ENCODE data around the gene SNAPIN. TPM values are rescaled to one million over a fixed set of nuclear protein-coding genes. Genes with fewer than 3 reads are reported as not detected.
A peak's percentile ranks its signal among the peaks of the same experiment; 100 is the strongest.

Gene SNAPIN
- total RNA-seq, 1 donor from 2014 or later, result 40.3 TPM

DNA sequence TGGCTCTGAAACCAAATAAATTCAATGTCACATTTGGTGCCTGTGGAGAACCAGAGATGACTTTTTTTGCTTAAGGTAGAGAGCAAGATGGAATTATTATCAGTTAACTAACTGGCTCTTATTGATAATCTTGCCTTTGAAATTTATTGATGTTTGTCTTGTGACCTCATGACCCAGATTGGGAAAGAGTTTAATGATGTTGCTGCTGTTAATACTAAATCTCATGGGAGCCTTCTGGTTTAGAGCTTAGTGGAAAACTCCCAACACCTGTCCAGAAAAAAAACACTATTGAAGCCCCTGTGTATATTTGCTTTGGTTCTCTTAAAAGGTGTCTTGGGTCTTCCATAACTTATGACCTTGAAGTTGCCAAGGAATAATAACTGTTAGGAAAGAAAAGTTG lies 14.7 kb upstream of the SNAPIN start:
- TF ChIP-seq CTCF (conservative IDR thresholded peaks at IDR 0.05), result no peak
- Mint-ChIP-seq H3K27me3 (no peaks in the 10 kb centered on the region), H3K27ac (no peak overlapping the region), H3K36me3 (peaks cover 44% of the 10 kb centered on the region), H3K9me3 (no peaks in the 10 kb centered on the region), H3K4me3 (no peak overlapping the region), H3K4me1 (ENCODE audit: unreplicated experiment) (no peaks in the 10 kb centered on the region)
- DNase-seq (ENCODE audit: extremely low spot score, unreplicated experiment), result no peak

DNA sequence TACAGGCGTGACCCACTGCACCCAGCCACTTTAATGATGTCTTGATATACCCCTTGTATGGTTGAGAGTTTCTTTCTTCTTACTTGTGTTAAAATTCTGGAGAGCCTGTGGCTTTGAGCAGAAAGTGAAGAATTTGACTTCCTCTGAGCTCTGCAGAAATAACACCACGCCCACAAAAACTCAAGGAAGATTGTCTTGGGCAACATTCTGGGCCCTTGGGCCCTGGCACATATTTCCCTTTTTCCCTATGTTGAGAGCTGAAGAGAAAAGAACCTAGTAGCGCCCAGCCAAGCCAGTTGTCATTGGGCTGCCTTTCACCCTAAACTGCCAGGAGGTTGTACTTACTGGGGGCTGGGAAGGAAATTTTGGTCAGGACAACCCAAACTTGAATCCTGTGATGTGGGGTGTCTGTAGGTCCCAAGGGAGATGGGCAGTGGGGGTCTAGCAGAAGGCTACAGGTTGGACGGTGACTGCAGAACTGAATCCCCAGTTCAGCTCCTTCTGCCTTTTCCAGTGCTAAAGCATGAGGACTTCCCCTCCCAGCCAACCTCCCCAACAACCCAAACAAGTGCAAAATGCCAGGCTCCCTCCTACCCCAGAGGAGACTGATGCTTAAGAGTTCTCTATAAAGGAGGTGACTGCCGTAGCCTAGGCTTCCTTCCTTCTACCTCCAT lies 11.7 kb upstream of the SNAPIN start:
- H3K4me3 Mint-ChIP-seq, result no peak overlapping the region
- H3K4me1 Mint-ChIP-seq (ENCODE audit: unreplicated experiment), result no peaks in the 10 kb centered on the region
- no peaks in the 10 kb centered on the region for H3K9me3 Mint-ChIP-seq
- peaks cover 36% of the 10 kb centered on the region for H3K36me3 Mint-ChIP-seq
- no peak overlapping the region for H3K27ac Mint-ChIP-seq
- TF ChIP-seq CTCF (conservative IDR thresholded peaks at IDR 0.05), result no peak
- H3K27me3 Mint-ChIP-seq, result no peaks in the 10 kb centered on the region
- no peak for DNase-seq (ENCODE audit: extremely low spot score, unreplicated experiment)

- peaks cover 32% of the 10 kb centered on the region for H3K36me3 Mint-ChIP-seq
- H3K9me3 Mint-ChIP-seq, result no peaks in the 10 kb centered on the region
- H3K27ac Mint-ChIP-seq, result peak overlapping the region; percentile 52
- H3K4me3 Mint-ChIP-seq, result peak overlapping the region; percentile 23
- TF ChIP-seq CTCF (conservative IDR thresholded peaks at IDR 0.05), result no peak
- no peak for DNase-seq (ENCODE audit: extremely low spot score, unreplicated experiment)
- H3K4me1 Mint-ChIP-seq (ENCODE audit: unreplicated experiment), result no peaks in the 10 kb centered on the region
- no peaks in the 10 kb centered on the region for H3K27me3 Mint-ChIP-seq
Measured at GRCh38 chr1:153647346-153647714, 11.2 kb upstream of the SNAPIN start.

- no peak for DNase-seq (ENCODE audit: extremely low spot score, unreplicated experiment)
- no peaks in the 10 kb centered on the region for H3K27me3 Mint-ChIP-seq
- H3K4me1 Mint-ChIP-seq (ENCODE audit: unreplicated experiment), result no peaks in the 10 kb centered on the region
- no peak for TF ChIP-seq CTCF (conservative IDR thresholded peaks at IDR 0.05)
- no peak overlapping the region for H3K4me3 Mint-ChIP-seq
- peaks cover 29% of the 10 kb centered on the region for H3K36me3 Mint-ChIP-seq
- H3K27ac Mint-ChIP-seq, result no peak overlapping the region
- no peaks in the 10 kb centered on the region for H3K9me3 Mint-ChIP-seq
Measured at GRCh38 chr1:153648000-153648643, 10.4 kb upstream of the SNAPIN start.

DNA sequence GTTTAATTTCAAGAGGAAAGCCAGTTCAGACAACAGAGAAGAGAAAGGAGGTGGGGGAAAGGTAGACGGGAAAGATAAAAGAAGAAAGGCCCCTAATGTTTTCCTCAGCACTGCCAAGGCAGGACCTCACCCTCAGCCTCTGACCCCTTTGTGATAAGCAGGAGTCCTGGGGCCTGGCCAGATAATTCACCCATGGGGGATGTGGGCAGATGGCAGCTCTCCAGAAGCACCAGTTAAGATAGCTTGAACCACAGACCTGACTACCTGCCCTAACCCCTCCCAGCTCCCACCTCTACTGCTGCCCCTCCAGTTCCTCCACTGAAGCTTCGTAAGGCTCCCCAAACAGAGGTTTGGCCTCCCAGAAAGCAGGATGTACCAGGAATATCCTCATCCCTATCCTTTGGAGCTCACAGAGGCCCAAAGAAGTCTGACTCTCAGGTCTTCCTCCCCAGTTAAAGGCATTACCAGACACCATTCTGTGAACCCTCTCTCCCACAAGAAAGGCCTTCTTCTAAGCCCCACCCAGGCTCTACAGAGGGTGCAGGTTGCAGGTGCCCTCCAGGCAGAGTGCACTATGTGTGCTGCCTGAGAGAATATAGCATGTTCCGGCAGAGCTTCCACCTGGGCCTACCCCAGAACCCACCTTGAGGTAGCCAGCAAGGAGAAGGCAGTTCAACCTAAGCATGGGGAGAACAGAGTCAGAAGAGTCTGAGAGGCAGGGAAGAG lies 9.2 kb upstream of the SNAPIN start:
- peaks cover 4% of the 10 kb centered on the region for H3K4me1 Mint-ChIP-seq (ENCODE audit: unreplicated experiment)
- no peak for DNase-seq (ENCODE audit: extremely low spot score, unreplicated experiment)
- H3K9me3 Mint-ChIP-seq, result peaks cover 4% of the 10 kb centered on the region
- H3K4me3 Mint-ChIP-seq, result no peak overlapping the region
- no peak overlapping the region for H3K27ac Mint-ChIP-seq
- no peaks in the 10 kb centered on the region for H3K27me3 Mint-ChIP-seq
- H3K36me3 Mint-ChIP-seq, result peaks cover 19% of the 10 kb centered on the region
- TF ChIP-seq CTCF (conservative IDR thresholded peaks at IDR 0.05), result no peak

All from type B pancreatic cell (in vitro differentiated cells).